Neural progenitor cell (in vitro differentiated cells): ENCODE measurements around the gene CCDC142. TPM values are rescaled to one million over a fixed set of nuclear protein-coding genes. Genes with fewer than 3 reads are reported as not detected.

Experiments
- DNase-seq: peaks from one replicate; pipeline ENCODE4 v3.0.0-alpha.2; 2016; ENCODE audit warnings: low spot score
- H2AFZ ChIP-seq: fragments of 200-600 bp; sonication (generic); replicated peaks from 2 replicates; pipeline ENCODE4 v1.6.1; 2016; ENCODE audit warnings: antibody characterized with exemption
- H3F3A ChIP-seq: fragments of 200-600 bp; sonication (generic); 2 replicates; pipeline ENCODE4 v1.6.1; 2016; ENCODE audit warnings: antibody characterized with exemption, low read depth
- H3K27ac ChIP-seq: fragments of 200-600 bp; sonication (generic); 2 replicates; pipeline ENCODE4 v1.5.1; 2016; ENCODE audit warnings: mild to moderate bottlenecking
- H3K27me3 ChIP-seq: fragments of 200-600 bp; sonication (generic); 2 replicates; pipeline ENCODE4 v1.6.1; 2016; ENCODE audit warnings: mild to moderate bottlenecking, moderate library complexity
- H3K36me3 ChIP-seq: fragments of 200-600 bp; sonication (generic); 2 replicates; pipeline ENCODE4 v1.5.1; 2016
- H3K4me1 ChIP-seq: fragments of 200-600 bp; sonication (generic); 2 replicates; pipeline ENCODE4 v1.6.1; 2016; ENCODE audit warnings: mixed run types
- H3K4me2 ChIP-seq: fragments of 200-600 bp; sonication (generic); 2 replicates; pipeline ENCODE4 v1.6.1; 2016
- H3K4me3 ChIP-seq: fragments of 200-600 bp; sonication (generic); 2 replicates; pipeline ENCODE4 v1.5.1; 2016
- H3K79me2 ChIP-seq: fragments of 200-600 bp; sonication (generic); 2 replicates; pipeline ENCODE4 v1.6.1; 2016; ENCODE audit warnings: low read depth
- H3K9ac ChIP-seq: fragments of 200-600 bp; sonication (generic); 2 replicates; pipeline ENCODE4 v1.6.1; 2016
- H3K9me3 ChIP-seq: fragments of 200-600 bp; sonication (generic); 2 replicates; pipeline ENCODE4 v1.5.1; 2016; ENCODE audit warnings: low read depth
- H4K20me1 ChIP-seq: fragments of 200-600 bp; sonication (generic); 2 replicates; pipeline ENCODE4 v1.6.1; 2016; ENCODE audit warnings: low read depth
- H3K27ac Mint-ChIP-seq: 3 replicates; pipeline ENCODE4 v1.8.0; 2021; ENCODE audit warnings: mixed read lengths
- H3K27me3 Mint-ChIP-seq: 2 replicates; pipeline ENCODE4 v1.8.0; 2022; ENCODE audit warnings: low read depth, mild to moderate bottlenecking, inconsistent platforms, moderate library complexity, mixed read lengths; ENCODE audit not compliant: insufficient read depth
- H3K36me3 Mint-ChIP-seq: 3 replicates; pipeline ENCODE4 v1.8.0; 2021; ENCODE audit warnings: mixed read lengths
- H3K4me1 Mint-ChIP-seq: 3 replicates; pipeline ENCODE4 v1.8.0; 2021; ENCODE audit warnings: mixed read lengths
- H3K4me3 Mint-ChIP-seq: 3 replicates; pipeline ENCODE4 v1.8.0; 2021; ENCODE audit warnings: mild to moderate bottlenecking, moderate library complexity, mixed read lengths
- H3K9me3 Mint-ChIP-seq: 3 replicates; pipeline ENCODE4 v1.8.0; 2020; ENCODE audit warnings: mixed read lengths
- CTCF ChIP-seq: fragments of 200-600 bp; sonication (generic); IDR thresholded peaks from 2 replicates; pipeline ENCODE4 v1.5.1; 2017; ENCODE audit warnings: antibody characterized with exemption, mild to moderate bottlenecking
- EZH2 ChIP-seq: fragments of 200-600 bp; sonication (generic); IDR thresholded peaks from 2 replicates; pipeline ENCODE4 v1.6.1; 2017; ENCODE audit warnings: antibody characterized with exemption, mild to moderate bottlenecking, moderate library complexity
- EZH2phosphoT487 ChIP-seq: fragments of 200-600 bp; sonication (generic); IDR thresholded peaks from 2 replicates; pipeline ENCODE4 v1.6.1; 2017; ENCODE audit warnings: antibody characterized with exemption
- total RNA-seq: library from RNA; depleted of rRNA; stranded (reverse); fragments of >200 nt; gene quantifications from 2 replicates; pipeline ENCODE4 v1.2.3, GENCODE V29; 2015; ENCODE audit warnings: low replicate concordance

CCDC142 gene
- total RNA-seq, 1 donor from 2014 or later = 12.0 TPM

DNA sequence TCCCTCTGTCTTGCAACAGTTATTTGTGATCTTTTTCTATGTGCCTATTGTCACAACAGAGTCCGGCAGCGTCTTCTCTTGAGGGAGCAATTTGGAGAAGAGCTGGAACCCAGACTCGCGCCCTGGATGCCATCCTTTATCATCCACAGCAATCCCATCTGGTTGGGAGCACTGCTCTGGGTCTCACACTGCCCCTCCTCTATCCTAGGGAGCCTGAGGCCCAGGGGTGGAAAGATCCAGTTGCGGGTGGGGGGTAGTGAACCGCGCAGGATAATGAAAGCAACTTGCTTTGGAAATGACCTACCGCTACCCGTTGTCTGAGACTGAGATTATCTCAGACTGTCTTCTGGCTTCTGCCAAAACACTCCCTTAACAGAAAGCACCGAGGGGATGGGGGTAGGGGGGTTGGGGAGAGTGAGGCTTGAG is 23.8 kb downstream of the CCDC142 start:
- Histone ChIP-seq H2AFZ (no peak overlapping the region), H4K20me1 (no peaks in the 10 kb centered on the region), H3K27ac (no peak overlapping the region), H3K79me2 (peaks cover 30% of the 10 kb centered on the region), H3K9ac (peak overlapping the region; percentile 82), H3K4me1 (peaks cover 20% of the 10 kb centered on the region), H3K27me3 (no peaks in the 10 kb centered on the region), H3K4me3 (peak overlapping the region; percentile 96), H3K36me3 (no peaks in the 10 kb centered on the region), H3K9me3 (no peaks in the 10 kb centered on the region), H3K4me2 (peak overlapping the region; percentile 92), H3F3A (peaks cover 40% of the 10 kb centered on the region)
- H3K27ac Mint-ChIP-seq = peak overlapping the region; percentile 89
- TF ChIP-seq EZH2 (no peak), CTCF (no peak), EZH2phosphoT487 (no peak)
- H3K9me3 Mint-ChIP-seq = no peaks in the 10 kb centered on the region
- peaks cover 12% of the 10 kb centered on the region for H3K36me3 Mint-ChIP-seq
- H3K4me1 Mint-ChIP-seq = peaks cover 46% of the 10 kb centered on the region
- DNase-seq = no peak
- H3K4me3 Mint-ChIP-seq = peak overlapping the region; percentile 97
- peaks cover 20% of the 10 kb centered on the region for H3K27me3 Mint-ChIP-seq

- no peaks in the 10 kb centered on the region for H3K9me3 Mint-ChIP-seq
- peak within 1 kb of the TSS; percentile 95 for H3K27ac ChIP-seq
- H3K4me3 ChIP-seq = peak within 1 kb of the TSS; percentile 96
- peaks cover 19% of the 10 kb centered on the region for H3K4me1 ChIP-seq
- H3K9ac ChIP-seq = peak within 1 kb of the TSS; percentile 82
- no peaks in the 10 kb centered on the region for H3K36me3 ChIP-seq
- H3K36me3 Mint-ChIP-seq = peaks cover 11% of the 10 kb centered on the region
- H3K4me3 Mint-ChIP-seq = peak within 1 kb of the TSS; percentile 97
- H3K27me3 Mint-ChIP-seq = peaks cover 20% of the 10 kb centered on the region
- TF ChIP-seq EZH2phosphoT487 (no peak), EZH2 (no peak), CTCF (no peak)
- no peaks in the 10 kb centered on the region for H3K9me3 ChIP-seq
- peak; percentile 99 for DNase-seq
- H3F3A ChIP-seq = peaks cover 43% of the 10 kb centered on the region
- peaks cover 27% of the 10 kb centered on the region for H3K79me2 ChIP-seq
- H3K4me1 Mint-ChIP-seq = peaks cover 45% of the 10 kb centered on the region
- H4K20me1 ChIP-seq = no peaks in the 10 kb centered on the region
- peak within 1 kb of the TSS; percentile 92 for H3K4me2 ChIP-seq
- peak within 1 kb of the TSS; percentile 89 for H3K27ac Mint-ChIP-seq
- no peaks in the 10 kb centered on the region for H3K27me3 ChIP-seq
- peak within 1 kb of the TSS; percentile 82 for H2AFZ ChIP-seq
Measured at GRCh38 chr2:74458132-74458937, 24.5 kb downstream of the CCDC142 start, which contains the start of gene WBP1. WBP1 (plus strand) TSS chr2:74458438; CDS start chr2:74458603, 165 bp downstream.

GRCh38 chr2:74457549-74458131 is 25.2 kb downstream of the CCDC142 start:
- Mint-ChIP-seq H3K27me3 (peaks cover 22% of the 10 kb centered on the region), H3K36me3 (peaks cover 4% of the 10 kb centered on the region), H3K4me3 (peak overlapping the region; percentile 97), H3K4me1 (peaks cover 42% of the 10 kb centered on the region), H3K9me3 (no peaks in the 10 kb centered on the region), H3K27ac (peak overlapping the region; percentile 47)
- peak overlapping the region; percentile 86 for H3K4me2 ChIP-seq
- H3F3A ChIP-seq = peaks cover 39% of the 10 kb centered on the region
- H3K79me2 ChIP-seq = peaks cover 27% of the 10 kb centered on the region
- peak overlapping the region; percentile 59 for H3K9ac ChIP-seq
- H3K9me3 ChIP-seq = no peaks in the 10 kb centered on the region
- no peaks in the 10 kb centered on the region for H3K27me3 ChIP-seq
- peak overlapping the region; percentile 95 for H3K27ac ChIP-seq
- no peaks in the 10 kb centered on the region for H4K20me1 ChIP-seq
- no peak for TF ChIP-seq CTCF
- TF ChIP-seq EZH2phosphoT487 = no peak
- TF ChIP-seq EZH2 = no peak
- peak overlapping the region; percentile 82 for H2AFZ ChIP-seq
- peak; percentile 86 for DNase-seq
- H3K4me3 ChIP-seq = peak overlapping the region; percentile 70
- peaks cover 19% of the 10 kb centered on the region for H3K4me1 ChIP-seq
- H3K36me3 ChIP-seq = no peaks in the 10 kb centered on the region
